ENCODE data around the gene EPB41L4A.

EPB41L4A gene

GRCh38 chr5:112353678-112354077 is 65.4 kb downstream of the EPB41L4A start:
- peaks cover 23% of the 10 kb centered on the region for H3K4me1 ChIP-seq (ENCODE audit: low read length)
- no peak overlapping the region for H3K27ac ChIP-seq (ENCODE audit: low read length)
- H3K36me3 ChIP-seq (replicated peaks; ENCODE audit: insufficient read depth, low read length): no peaks in the 10 kb centered on the region
- H3K9ac ChIP-seq (ENCODE audit: low read length): no peak overlapping the region
- H3K27me3 ChIP-seq (replicated peaks; ENCODE audit: insufficient read depth, low read length): no peaks in the 10 kb centered on the region
- TF ChIP-seq EZH2 (optimal IDR thresholded peaks at IDR 0.05; ENCODE audit: low read depth, low read length): no peak
- TF ChIP-seq, protein P1, sequence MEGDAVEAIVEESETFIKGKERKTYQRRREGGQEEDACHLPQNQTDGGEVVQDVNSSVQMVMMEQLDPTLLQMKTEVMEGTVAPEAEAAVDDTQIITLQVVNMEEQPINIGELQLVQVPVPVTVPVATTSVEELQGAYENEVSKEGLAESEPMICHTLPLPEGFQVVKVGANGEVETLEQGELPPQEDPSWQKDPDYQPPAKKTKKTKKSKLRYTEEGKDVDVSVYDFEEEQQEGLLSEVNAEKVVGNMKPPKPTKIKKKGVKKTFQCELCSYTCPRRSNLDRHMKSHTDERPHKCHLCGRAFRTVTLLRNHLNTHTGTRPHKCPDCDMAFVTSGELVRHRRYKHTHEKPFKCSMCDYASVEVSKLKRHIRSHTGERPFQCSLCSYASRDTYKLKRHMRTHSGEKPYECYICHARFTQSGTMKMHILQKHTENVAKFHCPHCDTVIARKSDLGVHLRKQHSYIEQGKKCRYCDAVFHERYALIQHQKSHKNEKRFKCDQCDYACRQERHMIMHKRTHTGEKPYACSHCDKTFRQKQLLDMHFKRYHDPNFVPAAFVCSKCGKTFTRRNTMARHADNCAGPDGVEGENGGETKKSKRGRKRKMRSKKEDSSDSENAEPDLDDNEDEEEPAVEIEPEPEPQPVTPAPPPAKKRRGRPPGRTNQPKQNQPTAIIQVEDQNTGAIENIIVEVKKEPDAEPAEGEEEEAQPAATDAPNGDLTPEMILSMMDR (IDR thresholded peaks at IDR 0.05; ENCODE audit: low read length): no peak
- no peak overlapping the region for H3K4me3 ChIP-seq (ENCODE audit: low read length)
- DNase-seq: no peak
- no peaks in the 10 kb centered on the region for H4K20me1 ChIP-seq (ENCODE audit: insufficient read depth, low read length)
- no peak overlapping the region for H2AFZ ChIP-seq (ENCODE audit: low read length)
- no peak overlapping the region for H3K4me2 ChIP-seq (ENCODE audit: low read depth, low read length)
- H3F3A ChIP-seq (ENCODE audit: insufficient read depth, low read length): no peaks in the 10 kb centered on the region
- no peaks in the 10 kb centered on the region for H3K9me3 ChIP-seq (replicated peaks; ENCODE audit: insufficient read depth, low read length)
- H3K9me2 ChIP-seq (replicated peaks; ENCODE audit: insufficient read depth, low read length): no peaks in the 10 kb centered on the region
- no peaks in the 10 kb centered on the region for H3K79me2 ChIP-seq (ENCODE audit: low read length)

DNA sequence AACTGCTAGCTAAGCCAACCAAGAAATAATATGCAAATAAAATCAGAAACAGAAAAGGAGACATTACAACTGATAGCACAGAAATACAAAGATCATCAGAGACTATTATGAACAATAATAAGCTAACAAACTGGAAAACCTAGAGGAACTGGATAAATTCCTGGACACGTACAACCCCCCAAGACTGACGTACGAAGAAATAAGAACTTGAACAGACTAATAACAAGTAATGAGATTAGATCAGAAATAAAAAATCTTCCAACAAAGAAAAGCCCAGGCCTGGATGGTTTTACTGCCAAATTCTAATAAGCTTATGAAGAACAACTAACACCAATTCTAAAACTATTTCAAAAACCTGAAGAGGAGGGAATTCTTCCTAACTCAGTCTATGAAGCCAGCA is 67.9 kb downstream of the EPB41L4A start:
- Histone ChIP-seq H3K4me2 (ENCODE audit: low read depth, low read length) (no peak overlapping the region), H3K9ac (ENCODE audit: low read length) (no peak overlapping the region), H3K27ac (ENCODE audit: low read length) (no peak overlapping the region), H3F3A (ENCODE audit: insufficient read depth, low read length) (0 out of 2 replicates have a peak, but pooled peaks cover 5% of the 10 kb centered on the region), H3K36me3 (replicated peaks; ENCODE audit: insufficient read depth, low read length) (no peaks in the 10 kb centered on the region), H3K27me3 (replicated peaks; ENCODE audit: insufficient read depth, low read length) (no peaks in the 10 kb centered on the region), H3K9me2 (replicated peaks; ENCODE audit: insufficient read depth, low read length) (no peaks in the 10 kb centered on the region), H2AFZ (ENCODE audit: low read length) (no peak overlapping the region), H3K79me2 (ENCODE audit: low read length) (no peaks in the 10 kb centered on the region), H3K4me1 (ENCODE audit: low read length) (peaks cover 36% of the 10 kb centered on the region), H3K9me3 (replicated peaks; ENCODE audit: insufficient read depth, low read length) (no peaks in the 10 kb centered on the region), H3K4me3 (ENCODE audit: low read length) (no peak overlapping the region), H4K20me1 (ENCODE audit: insufficient read depth, low read length) (no peaks in the 10 kb centered on the region)
- DNase-seq: no peak
- no peak for TF ChIP-seq EZH2 (optimal IDR thresholded peaks at IDR 0.05; ENCODE audit: low read depth, low read length)
- TF ChIP-seq, protein P1 (IDR thresholded peaks at IDR 0.05; ENCODE audit: low read length): no peak
- no peak for TF ChIP-seq EZH2phosphoT487 (IDR thresholded peaks at IDR 0.05; ENCODE audit: low read length)

DNA sequence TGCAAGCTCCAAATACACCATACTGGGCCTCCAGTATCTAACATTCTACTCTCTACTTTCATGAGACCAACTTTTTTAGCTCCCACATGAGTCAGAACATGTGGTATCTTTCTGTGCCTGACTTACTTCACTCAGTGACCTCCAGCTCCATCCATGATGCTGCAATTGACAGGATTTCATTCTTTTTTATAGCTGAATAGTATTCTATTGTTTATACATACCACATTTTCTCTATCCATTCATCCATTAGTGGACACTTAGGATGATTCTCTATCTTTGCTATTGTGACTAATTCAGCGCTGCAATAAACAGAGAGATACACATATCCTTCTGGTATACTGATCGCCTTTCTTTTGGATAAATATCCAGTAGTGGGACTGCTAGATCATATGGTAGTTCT is 68.5 kb downstream of the EPB41L4A start:
- DNase-seq: no peak
- Histone ChIP-seq H4K20me1 (ENCODE audit: insufficient read depth, low read length) (no peaks in the 10 kb centered on the region), H3K4me2 (ENCODE audit: low read depth, low read length) (no peak overlapping the region), H3K4me1 (ENCODE audit: low read length) (peaks cover 35% of the 10 kb centered on the region), H3K27me3 (replicated peaks; ENCODE audit: insufficient read depth, low read length) (no peaks in the 10 kb centered on the region), H3K9me2 (replicated peaks; ENCODE audit: insufficient read depth, low read length) (no peaks in the 10 kb centered on the region), H3K36me3 (replicated peaks; ENCODE audit: insufficient read depth, low read length) (no peaks in the 10 kb centered on the region), H2AFZ (ENCODE audit: low read length) (no peak overlapping the region), H3K79me2 (ENCODE audit: low read length) (no peaks in the 10 kb centered on the region), H3K9ac (ENCODE audit: low read length) (no peak overlapping the region), H3K27ac (ENCODE audit: low read length) (no peak overlapping the region), H3F3A (ENCODE audit: insufficient read depth, low read length) (0 out of 2 replicates have a peak, but pooled peaks cover 5% of the 10 kb centered on the region), H3K4me3 (ENCODE audit: low read length) (no peak overlapping the region), H3K9me3 (replicated peaks; ENCODE audit: insufficient read depth, low read length) (no peaks in the 10 kb centered on the region)
- no peak for TF ChIP-seq EZH2phosphoT487 (IDR thresholded peaks at IDR 0.05; ENCODE audit: low read length)

DNA sequence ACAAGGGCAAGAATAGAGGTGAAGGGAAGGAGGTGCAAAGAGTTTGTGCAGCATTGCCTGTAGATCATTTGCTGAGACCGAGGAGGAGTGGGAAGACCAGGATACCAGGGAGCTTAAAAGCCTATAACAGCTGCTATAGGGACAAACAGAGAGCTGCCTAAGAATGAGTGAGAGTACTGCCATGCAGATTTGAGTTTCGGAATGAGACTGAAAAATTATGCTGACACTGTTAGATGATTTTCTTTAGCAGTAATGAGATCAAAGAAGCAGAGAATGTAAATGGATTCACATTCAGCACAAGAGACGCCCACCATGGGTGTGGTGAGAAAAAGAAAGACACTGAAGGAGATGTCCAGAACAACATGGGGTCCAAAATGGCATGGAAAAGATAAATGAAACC is 69.7 kb downstream of the EPB41L4A start:
- no peaks in the 10 kb centered on the region for H3K27me3 ChIP-seq (replicated peaks; ENCODE audit: insufficient read depth, low read length)
- H3K9ac ChIP-seq (ENCODE audit: low read length): no peak overlapping the region
- no peak overlapping the region for H3K4me3 ChIP-seq (ENCODE audit: low read length)
- TF ChIP-seq EZH2phosphoT487 (IDR thresholded peaks at IDR 0.05; ENCODE audit: low read length) (no peak), EZH2 (optimal IDR thresholded peaks at IDR 0.05; ENCODE audit: low read depth, low read length) (no peak)
- TF ChIP-seq, protein P1 (IDR thresholded peaks at IDR 0.05; ENCODE audit: low read length): no peak
- no peaks in the 10 kb centered on the region for H3K9me3 ChIP-seq (replicated peaks; ENCODE audit: insufficient read depth, low read length)
- DNase-seq: peak; percentile 48
- H3K4me1 ChIP-seq (ENCODE audit: low read length): peaks cover 24% of the 10 kb centered on the region
- 0 out of 2 replicates have a peak, but pooled peaks cover 5% of the 10 kb centered on the region for H3F3A ChIP-seq (ENCODE audit: insufficient read depth, low read length)
- H3K9me2 ChIP-seq (replicated peaks; ENCODE audit: insufficient read depth, low read length): no peaks in the 10 kb centered on the region
- peak overlapping the region; percentile 21; the same call in 1 of the 2 replicates for H3K4me2 ChIP-seq (ENCODE audit: low read depth, low read length)
- H3K79me2 ChIP-seq (ENCODE audit: low read length): no peaks in the 10 kb centered on the region
- H2AFZ ChIP-seq (ENCODE audit: low read length): no peak overlapping the region
- no peaks in the 10 kb centered on the region for H4K20me1 ChIP-seq (ENCODE audit: insufficient read depth, low read length)
- H3K27ac ChIP-seq (ENCODE audit: low read length): no peak overlapping the region
- no peaks in the 10 kb centered on the region for H3K36me3 ChIP-seq (replicated peaks; ENCODE audit: insufficient read depth, low read length)
